GM12878 (cell line): ENCODE data around the gene PRR29. TPM values are rescaled to one million over a fixed set of nuclear protein-coding genes. Genes with fewer than 3 reads are reported as not detected.

Experiments
- ATAC-seq: fragments of 200-7000 bp; cut with Tn5 transposase; 3 replicates; pipeline ENCODE4 v1.9.1; 2020; ENCODE audit warnings: mild to moderate bottlenecking, moderate library complexity
- BruUV-seq: library from RNA; stranded (reverse); fragments of 400-500 nt; replicated peaks from 2 replicates; lab custom pipeline; 2021; lab: Mats Ljungman, UMichigan
- CTCF ChIA-PET: fragments of 300-600 bp; sonication (Branson Sonifier 250); formaldehyde crosslinking; extraction: SDS; loops from one replicate; lab custom pipeline; 2021; ENCODE audit warnings: inconsistent platforms; lab: Yijun Ruan, JAX
- POLR2A ChIA-PET: fragments of 350-600 bp; formaldehyde crosslinking; extraction: SDS; loops from one replicate; lab custom pipeline; 2021; ENCODE audit warnings: inconsistent platforms; lab: Charles Lee
- RAD21 ChIA-PET: fragments of 300-600 bp; sonication (Branson Sonifier 250); formaldehyde crosslinking; loops from one replicate; lab custom pipeline; 2023; ENCODE audit warnings: antibody characterized with exemption; ENCODE audit not compliant: unreplicated experiment; lab: Charles Lee
- SMC1A ChIA-PET: fragments of 300-600 bp; sonication (Branson Sonifier 250); formaldehyde crosslinking; loops from one replicate; lab custom pipeline; 2023; ENCODE audit not compliant: unreplicated experiment, uncharacterized antibody; lab: Charles Lee
- DNase-seq: peaks from one replicate; pipeline ENCODE4 v3.0.0-alpha.2; 2011; ENCODE audit warnings: low read depth, low spot score
- FAIRE-seq: peaks from 3 replicates; lab custom pipeline; 2011; peaks lifted over from hg19 to GRCh38; lab: Jason Lieb, UNC
- H2AFZ ChIP-seq: 2 replicates; pipeline ENCODE4 v1.6.0; 2011; ENCODE audit warnings: low read depth, low read length, control low read depth; ENCODE audit not compliant: control insufficient read depth
- H3K27ac ChIP-seq: 2 replicates; pipeline ENCODE4 v1.5.1; 2011; ENCODE audit warnings: control low read depth; ENCODE audit not compliant: control insufficient read depth, insufficient read depth
- H3K27me3 ChIP-seq, 2 experiments: replicated peaks in 1 of 2; 2 replicates each; pipeline versions ENCODE4 v1.6.0 to v1.6.1; 2011; ENCODE audit warnings: low read length in 1 of 2; ENCODE audit not compliant: control insufficient read depth in 2 of 2, insufficient read depth in 2 of 2
- H3K36me3 ChIP-seq, 2 experiments: 2 replicates each; pipeline ENCODE4 v1.5.1; 2011; ENCODE audit warnings: low read length in 1 of 2; ENCODE audit not compliant: control insufficient read depth in 2 of 2, insufficient read depth in 2 of 2
- H3K4me1 ChIP-seq: 2 replicates; pipeline ENCODE4 v1.6.1; 2011; ENCODE audit warnings: mild to moderate bottlenecking, low read length, moderate library complexity, mixed read lengths; ENCODE audit not compliant: control insufficient read depth, insufficient read depth
- H3K4me2 ChIP-seq: 2 replicates; pipeline ENCODE4 v1.6.0; 2011; ENCODE audit warnings: control low read depth; ENCODE audit not compliant: control insufficient read depth, insufficient read depth
- H3K4me3 ChIP-seq: fragments of 200-600 bp; sonication (generic); 2 replicates; pipeline ENCODE4 v1.5.1; 2016
- H3K79me2 ChIP-seq: 2 replicates; pipeline ENCODE4 v1.6.0; 2011; ENCODE audit warnings: low read length; ENCODE audit not compliant: control insufficient read depth, insufficient read depth
- H3K9ac ChIP-seq: 2 replicates; pipeline ENCODE4 v1.8.0; 2011; ENCODE audit warnings: low read length, control low read depth, mixed read lengths; ENCODE audit not compliant: control insufficient read depth, insufficient read depth
- H3K9me3 ChIP-seq: replicated peaks from 3 replicates; pipeline ENCODE4 v1.5.1; 2011; ENCODE audit warnings: mild to moderate bottlenecking, low read length; ENCODE audit not compliant: control insufficient read depth, insufficient read depth
- H4K20me1 ChIP-seq: 2 replicates; pipeline ENCODE4 v1.6.0; 2011; ENCODE audit not compliant: control insufficient read depth, insufficient read depth
- GABPA ChIP-seq: IDR thresholded peaks from 2 replicates; pipeline ENCODE4 v1.6.1; 2014; ENCODE audit warnings: antibody characterized with exemption, low read depth, mild to moderate bottlenecking, inconsistent platforms
- RAD21 ChIP-seq: IDR thresholded peaks from 2 replicates; pipeline ENCODE4 v1.6.1; 2011; ENCODE audit warnings: mild to moderate bottlenecking, low read depth, low read length, moderate library complexity; ENCODE audit not compliant: insufficient read depth
- RUNX3 ChIP-seq: IDR thresholded peaks from 2 replicates; pipeline ENCODE4 v1.6.1; 2012; ENCODE audit warnings: low read length, inconsistent platforms
- SMC3 ChIP-seq: IDR thresholded peaks from 2 replicates; pipeline ENCODE4 v1.6.1; 2011; ENCODE audit warnings: low read length, improper control_type of control experiment, borderline replicate concordance
- SP1 ChIP-seq: IDR thresholded peaks from one replicate; pipeline ENCODE4 v1.6.1; 2011; ENCODE audit warnings: low read depth, low read length
- TCF12 ChIP-seq: IDR thresholded peaks from 2 replicates; pipeline ENCODE4 v1.6.1; 2011; ENCODE audit warnings: low read depth, mild to moderate bottlenecking, low read length
- TCF3 ChIP-seq: IDR thresholded peaks from 2 replicates; pipeline ENCODE4 v1.6.1; 2012; ENCODE audit warnings: low read depth, mild to moderate bottlenecking, low read length, borderline replicate concordance; ENCODE audit not compliant: insufficient read depth
- YY1 ChIP-seq: IDR thresholded peaks from 2 replicates; pipeline ENCODE4 v1.6.1; 2011; ENCODE audit warnings: low read depth, mild to moderate bottlenecking, low read length
- WGBS: methylation state at CpG from one replicate; pipeline ENCODE4 v1.1.6; 2016; ENCODE audit warnings: low lambda C conversion rate; ENCODE audit not compliant: insufficient replicate concordance, insufficient coverage; ENCODE audit errors: missing lambda C conversion rate; 5-methylcytosine and 5-hydroxymethylcytosine counted together
- in situ Hi-C: fragments of 300-500 bp; cut with MboI; formaldehyde crosslinking; loops from 9 replicates; pipeline ENCODE4 v1.14.3; 2018; ENCODE audit warnings: mixed read lengths
- intact Hi-C: fragments of 100-400 bp; cut with micrococcal nuclease; formaldehyde crosslinking; loops from one replicate; pipeline ENCODE4 v1.14.2; 2022; ENCODE audit not compliant: unreplicated experiment
- polyA plus RNA-seq, 11 experiments: library from polyadenylated mRNA; depleted of rRNA in 4 of 11; unstranded in 6 of 11; stranded (reverse) in 5 of 11; fragments of >200 nt; fragmentation: Nextera tagmentation in 4 of 11; fragmentation: Illumina TruSeq in 1 of 11; extraction: Ambion mirVana in 4 of 11; extraction: Trizol in 1 of 11; gene quantifications; 1 replicate in 1 of 11; 2 replicates in 10 of 11; pipeline versions ENCODE4 v1.2.1 to v1.2.3, GENCODE V29; 2011 to 2016; ENCODE audit warnings: inconsistent platforms in 2 of 11, missing spikeins in 2 of 11, low read depth in 1 of 11
- total RNA-seq, 4 experiments: library from RNA; depleted of rRNA in 3 of 4; stranded (reverse); fragments of >200 nt in 3 of 4; fragmentation: Illumina TruSeq in 1 of 4; extraction: Trizol in 1 of 4; gene quantifications; 2 replicates each; pipeline versions ENCODE4 v1.2.1 to v1.2.3, GENCODE V29; 2013 to 2021
- TF ChIP-seq, protein P1 (sequence below): fragments of 450-650 bp; IDR thresholded peaks from 2 replicates; pipeline ENCODE4 v1.6.1; 2017; ENCODE audit warnings: mild to moderate bottlenecking, low read depth, inconsistent platforms; ENCODE audit not compliant: poor library complexity, severe bottlenecking
- TF ChIP-seq, protein P2 (sequence below), 3 experiments: IDR thresholded peaks in 2 of 3; conservative IDR thresholded peaks in 1 of 3; 2 replicates each; pipeline ENCODE4 v1.5.1; 2011; ENCODE audit warnings: low read depth in 3 of 3, low read length in 3 of 3, mild to moderate bottlenecking in 3 of 3, control low read depth in 2 of 3, moderate library complexity in 2 of 3, inconsistent platforms in 1 of 3, mixed read lengths in 1 of 3; ENCODE audit not compliant: control insufficient read depth in 2 of 3, insufficient read depth in 1 of 3; ENCODE audit errors: extremely low read depth in 1 of 3

Gene PRR29
- total and polyA plus RNA-seq, 10 of the 15 experiments (the other 5 are each of a cell fraction or from before 2014, with no cell fraction given): 0.01 to 2.4 (median 0.18) TPM; not detected in 3

DNA sequence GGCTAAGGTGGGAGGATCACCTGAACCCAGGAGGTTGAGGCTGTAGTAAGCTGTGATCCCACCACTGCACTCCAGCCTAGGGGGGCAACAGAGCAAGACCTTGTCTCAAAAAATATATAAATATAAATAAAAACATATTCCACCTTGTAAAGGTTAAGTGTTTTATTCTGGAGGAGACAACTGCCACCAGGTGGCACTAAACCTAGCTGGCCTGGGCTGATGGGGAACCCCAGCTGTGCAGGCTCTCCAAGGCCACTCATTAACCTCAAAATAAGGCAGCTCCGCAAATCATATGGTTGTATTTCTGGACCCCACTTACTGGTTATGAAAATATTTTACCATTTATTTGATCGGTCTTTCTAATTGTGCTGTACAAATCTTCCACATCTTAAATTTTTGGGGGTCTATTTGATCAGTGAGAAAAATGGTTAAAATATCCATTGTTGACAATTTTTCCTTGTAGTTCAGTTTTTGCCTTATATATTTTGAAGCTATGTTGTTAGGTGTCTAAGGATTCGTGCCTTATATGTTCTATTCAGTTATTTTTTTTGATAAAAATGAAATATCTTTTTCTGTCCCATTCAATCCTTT, 30.8 kb downstream of the PRR29 start:
- H3K4me3 ChIP-seq: no peak overlapping the region
- H2AFZ ChIP-seq: peak overlapping the region; percentile 23; the same call in 1 of the 2 replicates
- H3K9me3 ChIP-seq: no peaks in the 10 kb centered on the region
- no peak overlapping the region for H3K4me2 ChIP-seq
- intact Hi-C loops (loop anchor here (1.0 to 5.0 kb wide), 2 partner anchors 104 to 253 kb away; no protein-coding TSS in a partner anchor), in situ Hi-C loops (loop anchor here (5.0 to 25.0 kb wide), 2 partner anchors 103 to 258 kb away; partner anchors contain the start of gene ERN1)
- ChIA-PET POLR2A (interaction anchor here (0.7 to 5.7 kb wide), 7 partner anchors 9 to 117 kb away, joined by 3 to 86 read pairs (median 5); partner anchors contain the start of genes ERN1 and ICAM2), CTCF (interaction anchor here (0.6 to 13.0 kb wide), 65 partner anchors 9 to 390 kb away, joined by 3 to 915 read pairs (median 7); partner anchors contain the start of genes CD79B, CSHL1, ERN1 and GH1), SMC1A (interaction anchor here (0.7 to 15.0 kb wide), 46 partner anchors 9 to 263 kb away, joined by 3 to 570 read pairs (median 6); partner anchors contain the start of genes CSHL1, ERN1, GH1 and ICAM2), RAD21 (interaction anchor here (0.5 to 8.3 kb wide), 45 partner anchors 9 to 373 kb away, joined by 3 to 507 read pairs (median 4); partner anchors contain the start of genes CD79B, CSHL1, ERN1 and GH1)
- no peaks in the 10 kb centered on the region for H4K20me1 ChIP-seq
- BruUV-seq: no TSS peak
- FAIRE-seq (no peak), ATAC-seq (peak; percentile 85), DNase-seq (no peak)
- no peaks in the 10 kb centered on the region for H3K79me2 ChIP-seq
- no peaks in the 10 kb centered on the region for H3K27me3 ChIP-seq
- WGBS: 0% methylated on average over 3 of the region's 3 CpGs
- no peak overlapping the region for H3K27ac ChIP-seq
- peaks cover 3% of the 10 kb centered on the region for H3K4me1 ChIP-seq
- H3K36me3 ChIP-seq: no peaks in the 10 kb centered on the region
- no peak overlapping the region for H3K9ac ChIP-seq
- TF ChIP-seq, protein P1, sequence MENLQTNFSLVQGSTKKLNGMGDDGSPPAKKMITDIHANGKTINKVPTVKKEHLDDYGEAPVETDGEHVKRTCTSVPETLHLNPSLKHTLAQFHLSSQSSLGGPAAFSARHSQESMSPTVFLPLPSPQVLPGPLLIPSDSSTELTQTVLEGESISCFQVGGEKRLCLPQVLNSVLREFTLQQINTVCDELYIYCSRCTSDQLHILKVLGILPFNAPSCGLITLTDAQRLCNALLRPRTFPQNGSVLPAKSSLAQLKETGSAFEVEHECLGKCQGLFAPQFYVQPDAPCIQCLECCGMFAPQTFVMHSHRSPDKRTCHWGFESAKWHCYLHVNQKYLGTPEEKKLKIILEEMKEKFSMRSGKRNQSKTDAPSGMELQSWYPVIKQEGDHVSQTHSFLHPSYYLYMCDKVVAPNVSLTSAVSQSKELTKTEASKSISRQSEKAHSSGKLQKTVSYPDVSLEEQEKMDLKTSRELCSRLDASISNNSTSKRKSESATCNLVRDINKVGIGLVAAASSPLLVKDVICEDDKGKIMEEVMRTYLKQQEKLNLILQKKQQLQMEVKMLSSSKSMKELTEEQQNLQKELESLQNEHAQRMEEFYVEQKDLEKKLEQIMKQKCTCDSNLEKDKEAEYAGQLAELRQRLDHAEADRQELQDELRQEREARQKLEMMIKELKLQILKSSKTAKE: peak; percentile 26
- TF ChIP-seq TCF3: peak; percentile 62; the same call in 1 of the 2 replicates
- peak; percentile 63 for TF ChIP-seq RUNX3
- TF ChIP-seq, protein P2, sequence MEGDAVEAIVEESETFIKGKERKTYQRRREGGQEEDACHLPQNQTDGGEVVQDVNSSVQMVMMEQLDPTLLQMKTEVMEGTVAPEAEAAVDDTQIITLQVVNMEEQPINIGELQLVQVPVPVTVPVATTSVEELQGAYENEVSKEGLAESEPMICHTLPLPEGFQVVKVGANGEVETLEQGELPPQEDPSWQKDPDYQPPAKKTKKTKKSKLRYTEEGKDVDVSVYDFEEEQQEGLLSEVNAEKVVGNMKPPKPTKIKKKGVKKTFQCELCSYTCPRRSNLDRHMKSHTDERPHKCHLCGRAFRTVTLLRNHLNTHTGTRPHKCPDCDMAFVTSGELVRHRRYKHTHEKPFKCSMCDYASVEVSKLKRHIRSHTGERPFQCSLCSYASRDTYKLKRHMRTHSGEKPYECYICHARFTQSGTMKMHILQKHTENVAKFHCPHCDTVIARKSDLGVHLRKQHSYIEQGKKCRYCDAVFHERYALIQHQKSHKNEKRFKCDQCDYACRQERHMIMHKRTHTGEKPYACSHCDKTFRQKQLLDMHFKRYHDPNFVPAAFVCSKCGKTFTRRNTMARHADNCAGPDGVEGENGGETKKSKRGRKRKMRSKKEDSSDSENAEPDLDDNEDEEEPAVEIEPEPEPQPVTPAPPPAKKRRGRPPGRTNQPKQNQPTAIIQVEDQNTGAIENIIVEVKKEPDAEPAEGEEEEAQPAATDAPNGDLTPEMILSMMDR (IDR thresholded peaks at IDR 0.05 in 2 of 3, conservative IDR thresholded peaks at IDR 0.05 in 1 of 3; ENCODE audit: control insufficient read depth in 2 of 3, extremely low read depth in 1 of 3, insufficient read depth in 1 of 3, low read depth in 3 of 3, low read length in 3 of 3): peak; percentile 62 to 75 (median 70)
- peak; percentile 76 for TF ChIP-seq RAD21
- no peak for TF ChIP-seq GABPA
- TF ChIP-seq YY1: peak; percentile 66
- no peak for TF ChIP-seq SP1
- peak; percentile 58; the same call in 1 of the 2 replicates for TF ChIP-seq TCF12
- peak; percentile 92 for TF ChIP-seq SMC3
